Measurements from ENCODE around the gene ZFP1.
"Not testable (repeated sequence)": the region's sequence is repeated elsewhere in the genome, so short reads cannot be mapped to it uniquely, and the experiment has no call there.

The ZFP1 gene

DNA sequence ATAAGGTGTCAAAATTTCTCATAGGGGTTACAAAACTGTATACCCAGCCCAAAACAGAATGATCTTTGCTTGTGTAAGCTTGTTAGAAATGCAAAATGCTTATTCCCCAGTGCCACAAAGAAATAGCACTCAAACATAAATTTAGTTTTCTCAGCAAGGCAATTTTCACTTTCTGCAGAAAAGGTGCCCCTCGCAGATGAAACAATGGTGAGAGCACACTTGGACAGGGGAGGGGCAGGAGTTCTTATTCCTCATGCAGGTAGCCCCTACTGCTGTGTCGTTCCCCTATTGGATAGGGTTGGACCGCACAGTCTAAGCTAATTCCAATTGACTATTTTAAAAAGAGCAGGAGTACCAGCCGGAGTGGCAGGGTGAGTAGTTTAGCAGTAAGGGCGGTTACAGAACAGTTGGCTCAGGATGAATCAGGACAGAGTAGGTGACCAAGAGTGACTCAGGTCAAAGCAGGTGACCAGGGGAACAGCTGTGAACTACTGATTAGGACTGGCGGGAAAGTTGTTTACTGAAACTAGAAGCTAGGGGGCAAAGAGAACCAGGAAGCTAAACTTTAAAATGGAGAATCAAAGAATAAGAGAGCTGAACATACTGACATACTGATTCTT lies 26.3 kb upstream of the ZFP1 start:
- Histone ChIP-seq H3K79me2 (ENCODE audit: control insufficient read depth, insufficient read depth, low read length, poor library complexity) (no peaks in the 10 kb centered on the region), H3K27ac (ENCODE audit: low read depth, low read length) (no peak overlapping the region), H3K4me1 (ENCODE audit: control insufficient read depth in 1 of 2, insufficient read depth in 2 of 2, low read length in 2 of 2) (no peaks in the 10 kb centered on the region), H3K4me3 (ENCODE audit: low read depth, low read length) (no peak overlapping the region), H3K4me2 (ENCODE audit: low read length) (no peak overlapping the region), H3K79me1 (ENCODE audit: low read length) (no peaks in the 10 kb centered on the region), H3K9me3 (ENCODE audit: insufficient read depth, low read depth, low read length) (peaks cover 8% of the 10 kb centered on the region), H3K9ac (ENCODE audit: low read length) (no peak overlapping the region), H3K18ac (ENCODE audit: low read length) (no peak overlapping the region), H2AFZ (ENCODE audit: insufficient read depth, low read length, poor library complexity) (no peak overlapping the region), H3K4ac (ENCODE audit: low read depth, low read length) (no peak overlapping the region), H3K23ac (ENCODE audit: low read length) (no peak overlapping the region), H3K27me3 (ENCODE audit: insufficient read depth, low read length) (no peaks in the 10 kb centered on the region), H4K91ac (ENCODE audit: low read depth, low read length) (no peak overlapping the region), H2BK12ac (ENCODE audit: low read length) (no peak overlapping the region), H2BK120ac (ENCODE audit: insufficient read depth, low read length, poor library complexity) (no peak overlapping the region), H4K8ac (ENCODE audit: low read depth, low read length) (no peak overlapping the region), H2AK5ac (ENCODE audit: low read length) (no peak overlapping the region), H4K12ac (ENCODE audit: low read depth, low read length) (no peak overlapping the region), H3K36me3 (ENCODE audit: control insufficient read depth in 1 of 2, insufficient read depth in 2 of 2, low read length in 2 of 2) (peaks cover 0 to 2% of the 10 kb centered on the region in 2 experiments), H3K14ac (ENCODE audit: low read length) (no peak overlapping the region), H2BK5ac (ENCODE audit: low read depth, low read length, poor library complexity) (no peak overlapping the region)
- DNase-seq: no peak
- WGBS (ENCODE audit: extremely low coverage, insufficient coverage, insufficient read length): no CpG with 5 or more reads among the region's 6 CpGs

DNA sequence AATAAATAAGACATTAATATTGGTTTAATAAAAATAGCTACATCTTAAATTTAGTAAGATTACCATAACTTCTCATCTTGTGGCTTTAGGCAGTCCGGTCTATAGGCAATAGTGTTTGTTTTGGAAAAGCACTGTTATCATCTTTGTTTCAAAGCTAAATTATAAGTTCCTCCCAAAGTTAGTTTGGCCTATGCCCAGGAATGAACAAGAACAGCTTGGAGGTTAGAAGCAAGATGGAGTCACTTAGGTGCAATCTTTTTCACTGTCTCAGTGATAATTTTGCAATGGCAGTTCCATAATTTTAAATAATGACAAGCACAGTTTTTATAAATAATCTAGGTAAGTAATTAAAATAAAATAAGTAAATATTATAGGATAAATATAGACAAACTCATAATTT lies 25.7 kb upstream of the ZFP1 start:
- Histone ChIP-seq H3K4ac (ENCODE audit: low read depth, low read length) (no peak overlapping the region), H3K27me3 (ENCODE audit: insufficient read depth, low read length) (no peaks in the 10 kb centered on the region), H2BK12ac (ENCODE audit: low read length) (no peak overlapping the region), H3K36me3 (ENCODE audit: control insufficient read depth in 1 of 2, insufficient read depth in 2 of 2, low read length in 2 of 2) (peaks cover 0 to 2% of the 10 kb centered on the region in 2 experiments), H4K12ac (ENCODE audit: low read depth, low read length) (no peak overlapping the region), H4K8ac (ENCODE audit: low read depth, low read length) (no peak overlapping the region), H3K79me2 (ENCODE audit: control insufficient read depth, insufficient read depth, low read length, poor library complexity) (no peaks in the 10 kb centered on the region), H3K4me3 (ENCODE audit: low read depth, low read length) (no peak overlapping the region), H2AK5ac (ENCODE audit: low read length) (no peak overlapping the region), H3K9me3 (ENCODE audit: insufficient read depth, low read depth, low read length) (peaks cover 8% of the 10 kb centered on the region), H3K23ac (ENCODE audit: low read length) (no peak overlapping the region), H3K27ac (ENCODE audit: low read depth, low read length) (no peak overlapping the region), H3K79me1 (ENCODE audit: low read length) (no peaks in the 10 kb centered on the region), H2BK5ac (ENCODE audit: low read depth, low read length, poor library complexity) (no peak overlapping the region), H2BK120ac (ENCODE audit: insufficient read depth, low read length, poor library complexity) (no peak overlapping the region), H3K4me1 (ENCODE audit: control insufficient read depth in 1 of 2, insufficient read depth in 2 of 2, low read length in 2 of 2) (no peaks in the 10 kb centered on the region), H4K91ac (ENCODE audit: low read depth, low read length) (no peak overlapping the region), H2AFZ (ENCODE audit: insufficient read depth, low read length, poor library complexity) (no peak overlapping the region), H3K9ac (ENCODE audit: low read length) (no peak overlapping the region), H3K14ac (ENCODE audit: low read length) (no peak overlapping the region), H3K4me2 (ENCODE audit: low read length) (no peak overlapping the region), H3K18ac (ENCODE audit: low read length) (no peak overlapping the region)
- DNase-seq: no peak
- WGBS (ENCODE audit: extremely low coverage, insufficient coverage, insufficient read length): no CpG with 5 or more reads among the region's 1 CpG

DNA sequence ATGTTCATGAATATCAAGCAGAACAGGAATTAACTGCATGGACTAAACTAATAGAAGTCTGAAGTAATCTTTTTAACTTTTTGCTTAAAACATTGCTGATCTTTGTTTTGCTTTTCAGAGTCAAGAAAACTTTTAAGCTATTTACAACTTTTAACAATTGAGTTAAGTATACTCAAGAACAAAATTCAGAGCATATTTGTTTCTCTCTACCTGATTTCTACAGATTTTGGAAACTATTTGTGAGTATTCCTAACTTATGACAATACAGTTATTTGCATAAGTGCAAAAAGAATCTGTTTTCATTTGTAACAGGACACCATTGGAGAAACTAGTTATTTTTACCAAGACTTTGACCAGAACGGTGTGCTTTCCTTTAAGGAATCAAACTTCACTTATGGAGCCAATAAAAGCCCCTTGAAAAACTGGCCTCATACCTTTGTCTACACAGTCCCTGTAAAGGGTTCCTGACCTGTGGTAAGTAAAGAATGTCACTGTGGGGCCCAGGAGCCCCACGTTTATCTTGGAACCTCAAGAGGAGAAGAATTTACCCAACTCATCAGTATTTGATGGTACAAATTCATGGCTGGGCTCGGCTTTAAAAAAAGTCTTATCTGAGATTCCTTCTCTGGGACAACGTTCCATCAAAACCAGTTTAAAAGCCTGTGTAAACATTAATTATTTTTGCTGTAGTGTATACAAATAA lies 20.5 kb upstream of the ZFP1 start:
- no peak for DNase-seq

DNA sequence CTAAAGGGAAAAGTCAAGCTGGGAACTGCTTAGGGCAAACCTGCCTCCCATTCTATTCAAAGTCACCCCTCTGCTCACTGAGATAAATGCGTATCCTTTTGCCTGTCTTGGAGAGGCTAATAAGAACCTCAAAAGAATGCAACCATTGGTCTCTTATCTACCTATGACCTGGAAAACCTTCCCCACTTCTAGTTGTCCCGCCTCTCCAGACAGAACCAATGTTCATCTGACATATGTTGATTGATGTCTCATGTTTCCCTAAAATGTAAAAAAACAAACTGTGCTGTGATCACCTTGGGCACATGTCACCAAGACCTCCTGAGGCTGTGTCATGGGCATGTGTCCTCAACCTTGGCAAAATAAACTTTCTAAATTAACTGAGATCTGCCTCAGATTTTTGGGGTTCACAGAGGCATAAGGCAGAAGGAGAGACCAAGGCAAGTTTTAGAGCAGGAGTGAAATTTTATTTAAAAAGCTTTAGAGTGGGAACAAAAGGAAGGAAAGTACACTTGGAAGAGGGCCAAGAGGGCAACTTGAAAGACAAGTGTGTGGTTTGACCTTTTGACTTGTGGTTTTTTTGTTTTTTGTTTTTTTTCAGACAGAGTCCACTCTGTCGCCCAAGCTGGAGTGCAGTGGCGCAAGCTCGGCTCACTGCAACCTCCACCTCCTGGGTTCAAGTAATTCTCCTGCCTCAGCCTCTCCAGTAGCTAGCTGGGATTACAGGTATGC lies 18.7 kb upstream of the ZFP1 start:
- not testable (repeated sequence) for H4K91ac ChIP-seq (ENCODE audit: low read depth, low read length); H3K14ac ChIP-seq (ENCODE audit: low read length); H2AK5ac ChIP-seq (ENCODE audit: low read length); H3K4me1 ChIP-seq (ENCODE audit: control insufficient read depth in 1 of 2, insufficient read depth in 2 of 2, low read length in 2 of 2); H2AFZ ChIP-seq (ENCODE audit: insufficient read depth, low read length, poor library complexity); H3K18ac ChIP-seq (ENCODE audit: low read length); H2BK12ac ChIP-seq (ENCODE audit: low read length); H3K4me3 ChIP-seq (ENCODE audit: low read depth, low read length); H2BK120ac ChIP-seq (ENCODE audit: insufficient read depth, low read length, poor library complexity); H3K9ac ChIP-seq (ENCODE audit: low read length); H3K23ac ChIP-seq (ENCODE audit: low read length); H3K4ac ChIP-seq (ENCODE audit: low read depth, low read length); H3K27ac ChIP-seq (ENCODE audit: low read depth, low read length); H3K9me3 ChIP-seq (ENCODE audit: insufficient read depth, low read depth, low read length); H3K27me3 ChIP-seq (ENCODE audit: insufficient read depth, low read length); H3K4me2 ChIP-seq (ENCODE audit: low read length); H4K8ac ChIP-seq (ENCODE audit: low read depth, low read length); H3K36me3 ChIP-seq (ENCODE audit: control insufficient read depth in 1 of 2, insufficient read depth in 2 of 2, low read length in 2 of 2); H4K12ac ChIP-seq (ENCODE audit: low read depth, low read length); H3K79me1 ChIP-seq (ENCODE audit: low read length); H3K79me2 ChIP-seq (ENCODE audit: control insufficient read depth, insufficient read depth, low read length, poor library complexity); H2BK5ac ChIP-seq (ENCODE audit: low read depth, low read length, poor library complexity); DNase-seq
- no CpG with 5 or more reads among the region's 5 CpGs for WGBS (ENCODE audit: extremely low coverage, insufficient coverage, insufficient read length)

More for the DNA sequence above, 20.5 kb upstream of the ZFP1 start:
- Histone ChIP-seq H3K14ac (ENCODE audit: low read length) (no peak overlapping the region), H3K79me2 (ENCODE audit: control insufficient read depth, insufficient read depth, low read length, poor library complexity) (no peaks in the 10 kb centered on the region), H2BK5ac (ENCODE audit: low read depth, low read length, poor library complexity) (no peak overlapping the region), H3K79me1 (ENCODE audit: low read length) (no peaks in the 10 kb centered on the region), H3K18ac (ENCODE audit: low read length) (no peak overlapping the region), H3K9me3 (ENCODE audit: insufficient read depth, low read depth, low read length) (peaks cover 4% of the 10 kb centered on the region), H3K27me3 (ENCODE audit: insufficient read depth, low read length) (no peaks in the 10 kb centered on the region), H3K9ac (ENCODE audit: low read length) (no peak overlapping the region), H2AFZ (ENCODE audit: insufficient read depth, low read length, poor library complexity) (no peak overlapping the region), H4K8ac (ENCODE audit: low read depth, low read length) (no peak overlapping the region), H3K36me3 (ENCODE audit: control insufficient read depth in 1 of 2, insufficient read depth in 2 of 2, low read length in 2 of 2) (peaks cover 0 to 2% of the 10 kb centered on the region in 2 experiments), H3K4ac (ENCODE audit: low read depth, low read length) (no peak overlapping the region), H2BK12ac (ENCODE audit: low read length) (no peak overlapping the region), H3K4me3 (ENCODE audit: low read depth, low read length) (no peak overlapping the region), H2AK5ac (ENCODE audit: low read length) (no peak overlapping the region), H3K27ac (ENCODE audit: low read depth, low read length) (no peak overlapping the region), H2BK120ac (ENCODE audit: insufficient read depth, low read length, poor library complexity) (no peak overlapping the region), H3K23ac (ENCODE audit: low read length) (no peak overlapping the region), H3K4me1 (ENCODE audit: control insufficient read depth in 1 of 2, insufficient read depth in 2 of 2, low read length in 2 of 2) (peaks cover 3 to 4% of the 10 kb centered on the region in 2 experiments), H3K4me2 (ENCODE audit: low read length) (no peak overlapping the region), H4K91ac (ENCODE audit: low read depth, low read length) (no peak overlapping the region), H4K12ac (ENCODE audit: low read depth, low read length) (no peak overlapping the region)
- WGBS (ENCODE audit: extremely low coverage, insufficient coverage, insufficient read length): no CpG with 5 or more reads among the region's 4 CpGs

All from trophoblast cell (in vitro differentiated cells and primary cell).